Measurements from ENCODE around the gene PPCDC. TPM values are rescaled to one million over a fixed set of nuclear protein-coding genes. Genes with fewer than 3 reads are reported as not detected.

The PPCDC gene
- total RNA-seq, 1 donor = 7.8 TPM

- H3K4me3 ChIP-seq (ENCODE audit: low read depth, low read length) = no peak overlapping the region
Measured at GRCh38 chr15:75037685-75038084, 14.3 kb downstream of the PPCDC start.

GRCh38 chr15:75038231-75038630 lies 14.8 kb downstream of the PPCDC start:
- no peak for DNase-seq (ENCODE audit: low read depth)
- no peak for TF ChIP-seq CTCF (IDR thresholded peaks at IDR 0.05; ENCODE audit: insufficient read depth, low read depth, low read length)
- H3K4me3 ChIP-seq (ENCODE audit: low read depth, low read length) = no peak overlapping the region

More at GRCh38 chr15:75037685-75038084, 14.3 kb downstream of the PPCDC start:
- DNase-seq (ENCODE audit: low read depth) = peak; percentile 14
- TF ChIP-seq CTCF (IDR thresholded peaks at IDR 0.05; ENCODE audit: insufficient read depth, low read depth, low read length) = no peak

GRCh38 chr15:75042730-75043508 lies 19.5 kb downstream of the PPCDC start:
- peak; percentile 56 for TF ChIP-seq CTCF (IDR thresholded peaks at IDR 0.05; ENCODE audit: insufficient read depth, low read depth, low read length)
- DNase-seq (ENCODE audit: low read depth) = peak; percentile 81
- no peak overlapping the region for H3K4me3 ChIP-seq (ENCODE audit: low read depth, low read length)

- peak; percentile 100 for DNase-seq (ENCODE audit: low read depth)
- H3K4me3 ChIP-seq (ENCODE audit: low read depth, low read length) = peak overlapping the region; percentile 21
- peak; percentile 61 for TF ChIP-seq CTCF (IDR thresholded peaks at IDR 0.05; ENCODE audit: insufficient read depth, low read depth, low read length)
Measured at GRCh38 chr15:75043509-75044257, 20.3 kb downstream of the PPCDC start.

GRCh38 chr15:75044258-75044878 lies 21.0 kb downstream of the PPCDC start:
- TF ChIP-seq CTCF (IDR thresholded peaks at IDR 0.05; ENCODE audit: insufficient read depth, low read depth, low read length) = no peak
- H3K4me3 ChIP-seq (ENCODE audit: low read depth, low read length) = peak overlapping the region; percentile 21
- no peak for DNase-seq (ENCODE audit: low read depth)

- TF ChIP-seq CTCF (IDR thresholded peaks at IDR 0.05; ENCODE audit: insufficient read depth, low read depth, low read length) = no peak
- no peak overlapping the region for H3K4me3 ChIP-seq (ENCODE audit: low read depth, low read length)
- DNase-seq (ENCODE audit: low read depth) = no peak
Measured at GRCh38 chr15:75045332-75046015, 22.1 kb downstream of the PPCDC start.

Measured in fibroblast of villous mesenchyme (primary cell).